ENCODE data around the gene POR. TPM values are rescaled to one million over a fixed set of nuclear protein-coding genes. Genes with fewer than 3 reads are reported as not detected.

Gene POR
- polyA plus RNA-seq, 3 donors = 52.9 to 82.2 (median 66.5) TPM

DNA sequence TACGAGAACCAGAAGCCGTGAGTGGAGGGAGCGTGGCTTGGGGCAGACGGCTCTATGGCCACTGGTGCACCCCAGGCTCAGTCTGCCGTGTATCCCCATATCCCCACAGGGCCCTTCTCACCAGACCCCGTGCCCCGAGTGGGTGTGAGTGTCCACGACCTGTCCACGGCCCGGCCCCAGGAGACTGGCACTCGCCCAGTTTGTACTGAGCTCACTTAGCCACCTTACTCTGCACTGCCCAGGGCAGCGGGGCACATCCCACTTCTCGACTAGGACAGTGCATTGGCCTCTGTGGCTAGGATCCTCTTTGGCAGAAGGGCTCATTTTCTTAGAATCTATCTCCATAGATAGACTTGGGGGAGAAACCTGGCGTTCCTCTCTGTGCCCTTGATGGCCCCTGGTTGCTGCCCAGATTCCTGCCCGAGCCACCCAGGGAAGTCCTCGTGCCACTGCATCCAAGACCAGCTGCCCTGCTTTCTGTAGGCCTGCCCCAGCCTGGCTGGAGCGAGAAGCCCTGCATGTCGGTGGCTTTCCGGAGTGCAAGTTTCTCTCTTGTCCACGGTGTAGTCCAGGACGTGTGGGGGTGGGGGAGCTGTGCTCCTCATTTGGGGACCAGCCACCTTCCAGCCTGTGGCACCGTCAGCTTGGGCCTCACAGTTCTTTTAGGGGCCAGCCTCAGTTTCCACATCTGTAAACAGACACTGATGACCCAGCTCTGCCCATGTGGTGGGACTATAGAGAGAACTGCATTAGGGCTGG lies 67.5 kb downstream of the POR start:
- DNase-seq (ENCODE audit: extremely low read depth in 1 of 11, low read depth in 9 of 11, low spot score in 4 of 11) = no peak

DNA sequence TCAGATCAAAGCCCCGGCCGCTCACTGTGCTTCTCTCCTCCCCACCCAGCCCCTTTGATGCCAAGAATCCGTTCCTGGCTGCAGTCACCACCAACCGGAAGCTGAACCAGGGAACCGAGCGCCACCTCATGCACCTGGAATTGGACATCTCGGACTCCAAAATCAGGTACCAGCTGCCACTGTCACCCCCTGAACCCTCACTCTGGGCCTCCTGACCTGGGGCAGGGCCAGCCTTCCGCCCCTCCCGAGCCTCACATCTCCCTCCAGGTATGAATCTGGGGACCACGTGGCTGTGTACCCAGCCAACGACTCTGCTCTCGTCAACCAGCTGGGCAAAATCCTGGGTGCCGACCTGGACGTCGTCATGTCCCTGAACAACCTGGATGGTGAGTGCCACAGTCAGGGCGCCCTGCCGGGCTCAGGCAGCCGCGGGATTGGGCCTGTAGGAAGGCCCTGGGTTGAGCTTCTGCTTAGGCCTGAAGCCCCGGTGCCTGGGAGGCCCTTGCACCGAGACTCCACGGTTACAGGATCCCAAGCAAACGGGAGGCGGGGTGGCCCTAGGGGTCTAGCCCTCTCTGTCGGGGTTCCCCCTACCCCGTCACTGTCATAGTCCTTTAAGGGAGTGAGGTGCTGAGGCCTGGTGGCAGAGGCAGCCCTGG lies 68.6 kb downstream of the POR start:
- no peak for DNase-seq (ENCODE audit: extremely low read depth in 1 of 11, low read depth in 9 of 11, low spot score in 4 of 11)

DNA sequence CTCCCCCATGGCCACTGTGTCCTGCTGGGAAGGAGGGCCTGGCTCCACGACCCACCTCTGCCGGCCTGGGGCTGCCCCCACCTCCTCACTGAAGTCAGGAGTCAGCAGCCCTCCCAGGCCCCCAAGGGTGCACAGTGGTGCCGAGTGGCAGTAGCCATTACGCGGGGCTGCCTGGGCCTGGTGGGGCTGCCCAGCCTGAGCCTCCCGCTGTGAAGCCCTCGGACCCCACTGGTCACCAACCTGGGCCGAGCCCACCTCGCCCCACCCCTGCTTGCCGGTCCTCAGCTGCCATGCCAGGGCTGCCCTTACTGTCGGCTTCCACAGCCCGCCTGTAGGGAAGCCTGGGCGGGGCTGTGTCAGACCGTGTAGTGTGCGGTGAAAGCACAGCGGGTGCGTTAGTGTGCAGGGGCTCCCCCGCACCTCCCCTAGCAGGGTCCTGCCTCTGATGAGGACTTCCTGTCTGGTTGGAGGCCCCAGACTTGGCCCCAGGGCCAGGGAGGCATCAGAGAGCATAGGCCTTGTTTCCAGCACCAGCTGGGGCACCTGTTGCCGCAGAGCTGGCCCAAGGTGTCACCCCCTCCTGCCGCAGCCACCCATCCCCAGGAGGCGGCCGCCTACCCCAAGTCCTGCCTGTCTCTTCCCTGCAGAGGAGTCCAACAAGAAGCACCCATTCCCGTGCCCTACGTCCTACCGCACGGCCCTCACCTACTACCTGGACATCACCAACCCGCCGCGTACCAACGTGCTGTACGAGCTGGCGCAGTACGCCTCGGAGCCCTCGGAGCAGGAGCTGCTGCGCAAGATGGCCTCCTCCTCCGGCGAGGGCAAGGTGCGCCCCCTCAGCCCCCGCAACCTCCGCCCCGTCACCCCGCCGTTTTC lies 69.4 kb downstream of the POR start:
- no peak for DNase-seq (ENCODE audit: extremely low read depth in 1 of 11, low read depth in 9 of 11, low spot score in 4 of 11)

DNA sequence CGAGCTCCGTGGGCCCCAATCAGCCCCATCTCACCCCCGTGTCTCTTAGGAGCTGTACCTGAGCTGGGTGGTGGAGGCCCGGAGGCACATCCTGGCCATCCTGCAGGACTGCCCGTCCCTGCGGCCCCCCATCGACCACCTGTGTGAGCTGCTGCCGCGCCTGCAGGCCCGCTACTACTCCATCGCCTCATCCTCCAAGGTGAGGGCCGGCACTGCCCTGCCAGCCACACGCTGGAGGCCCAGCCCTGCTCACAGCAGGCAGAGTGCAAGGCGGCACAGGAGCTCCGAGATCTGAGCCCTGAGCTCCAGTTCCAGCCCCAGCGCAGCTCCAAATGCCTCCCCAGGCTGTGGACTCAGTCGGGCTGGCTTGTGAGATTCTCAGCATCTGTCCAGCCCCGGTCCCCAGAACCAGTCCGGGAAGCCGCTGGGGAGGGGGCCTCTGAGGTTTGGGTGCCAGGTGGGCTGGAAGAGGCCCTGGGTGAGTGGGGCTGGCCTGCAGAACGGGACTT lies 70.1 kb downstream of the POR start:
- DNase-seq (ENCODE audit: extremely low read depth in 1 of 11, low read depth in 9 of 11, low spot score in 4 of 11) = no peak

DNA sequence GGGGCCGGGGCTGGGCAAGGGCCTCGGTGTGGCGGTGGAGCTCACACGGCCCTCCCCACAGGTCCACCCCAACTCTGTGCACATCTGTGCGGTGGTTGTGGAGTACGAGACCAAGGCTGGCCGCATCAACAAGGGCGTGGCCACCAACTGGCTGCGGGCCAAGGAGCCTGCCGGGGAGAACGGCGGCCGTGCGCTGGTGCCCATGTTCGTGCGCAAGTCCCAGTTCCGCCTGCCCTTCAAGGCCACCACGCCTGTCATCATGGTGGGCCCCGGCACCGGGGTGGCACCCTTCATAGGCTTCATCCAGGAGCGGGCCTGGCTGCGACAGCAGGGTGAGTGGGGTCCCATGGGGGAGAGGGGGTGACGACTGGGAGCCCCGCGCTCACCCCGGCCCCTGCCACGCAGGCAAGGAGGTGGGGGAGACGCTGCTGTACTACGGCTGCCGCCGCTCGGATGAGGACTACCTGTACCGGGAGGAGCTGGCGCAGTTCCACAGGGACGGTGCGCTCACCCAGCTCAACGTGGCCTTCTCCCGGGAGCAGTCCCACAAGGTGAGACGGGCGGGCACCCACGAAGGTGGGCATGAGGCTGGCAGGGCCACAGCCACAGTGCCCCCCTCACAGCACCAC lies 70.7 kb downstream of the POR start:
- DNase-seq (ENCODE audit: extremely low read depth in 1 of 11, low read depth in 9 of 11, low spot score in 4 of 11) = no peak

DNA sequence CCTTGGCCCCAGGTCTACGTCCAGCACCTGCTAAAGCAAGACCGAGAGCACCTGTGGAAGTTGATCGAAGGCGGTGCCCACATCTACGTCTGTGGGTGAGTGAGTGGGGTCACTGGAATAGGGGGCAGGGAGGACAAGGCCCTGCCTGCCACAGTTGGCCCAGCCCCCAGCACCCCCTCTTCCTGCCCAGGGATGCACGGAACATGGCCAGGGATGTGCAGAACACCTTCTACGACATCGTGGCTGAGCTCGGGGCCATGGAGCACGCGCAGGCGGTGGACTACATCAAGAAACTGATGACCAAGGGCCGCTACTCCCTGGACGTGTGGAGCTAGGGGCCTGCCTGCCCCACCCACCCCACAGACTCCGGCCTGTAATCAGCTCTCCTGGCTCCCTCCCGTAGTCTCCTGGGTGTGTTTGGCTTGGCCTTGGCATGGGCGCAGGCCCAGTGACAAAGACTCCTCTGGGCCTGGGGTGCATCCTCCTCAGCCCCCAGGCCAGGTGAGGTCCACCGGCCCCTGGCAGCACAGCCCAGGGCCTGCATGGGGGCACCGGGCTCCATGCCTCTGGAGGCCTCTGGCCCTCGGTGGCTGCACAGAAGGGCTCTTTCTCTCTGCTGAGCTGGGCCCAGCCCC lies 71.3 kb downstream of the POR start:
- no peak for DNase-seq (ENCODE audit: extremely low read depth in 1 of 11, low read depth in 9 of 11, low spot score in 4 of 11)

DNA sequence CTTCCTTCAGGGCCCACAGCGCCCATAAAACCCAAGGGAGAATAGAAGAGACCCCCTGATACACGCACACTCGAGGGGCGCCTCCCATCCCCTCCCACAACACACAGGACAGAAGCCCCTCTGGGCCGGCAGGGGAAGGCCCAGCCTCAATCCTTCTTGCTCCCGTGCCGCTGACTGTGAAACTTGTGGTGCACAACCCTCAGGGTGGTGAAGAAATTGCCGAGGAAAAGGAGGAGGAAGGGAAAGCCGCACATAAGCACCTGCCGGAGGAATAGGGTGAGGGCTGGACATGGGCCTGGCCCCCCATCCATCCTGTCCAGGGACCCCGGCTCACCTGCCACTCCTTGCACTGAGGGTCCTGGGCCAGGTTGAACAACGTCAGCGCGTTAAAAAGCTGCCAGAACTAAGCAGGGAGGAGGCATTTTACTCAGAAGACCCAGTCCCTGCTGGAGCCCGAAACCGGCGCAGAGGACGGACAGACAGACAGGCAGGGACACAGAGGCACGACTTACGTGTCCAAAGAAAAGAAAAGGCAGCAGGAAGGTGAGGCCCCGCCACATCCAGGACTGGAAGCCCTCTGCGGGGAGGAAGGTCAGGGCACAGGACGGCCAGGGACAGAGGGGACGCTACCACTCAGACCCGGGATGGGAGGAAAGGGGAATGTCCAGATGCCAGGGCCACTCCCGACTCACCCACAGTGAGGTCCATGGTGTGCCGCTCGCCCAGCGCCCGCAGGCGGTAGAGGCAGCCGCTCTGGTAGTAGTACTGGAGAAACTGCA lies 72.3 kb downstream of the POR start:
- DNase-seq (ENCODE audit: extremely low read depth in 1 of 11, low read depth in 9 of 11, low spot score in 4 of 11) = no peak

DNA sequence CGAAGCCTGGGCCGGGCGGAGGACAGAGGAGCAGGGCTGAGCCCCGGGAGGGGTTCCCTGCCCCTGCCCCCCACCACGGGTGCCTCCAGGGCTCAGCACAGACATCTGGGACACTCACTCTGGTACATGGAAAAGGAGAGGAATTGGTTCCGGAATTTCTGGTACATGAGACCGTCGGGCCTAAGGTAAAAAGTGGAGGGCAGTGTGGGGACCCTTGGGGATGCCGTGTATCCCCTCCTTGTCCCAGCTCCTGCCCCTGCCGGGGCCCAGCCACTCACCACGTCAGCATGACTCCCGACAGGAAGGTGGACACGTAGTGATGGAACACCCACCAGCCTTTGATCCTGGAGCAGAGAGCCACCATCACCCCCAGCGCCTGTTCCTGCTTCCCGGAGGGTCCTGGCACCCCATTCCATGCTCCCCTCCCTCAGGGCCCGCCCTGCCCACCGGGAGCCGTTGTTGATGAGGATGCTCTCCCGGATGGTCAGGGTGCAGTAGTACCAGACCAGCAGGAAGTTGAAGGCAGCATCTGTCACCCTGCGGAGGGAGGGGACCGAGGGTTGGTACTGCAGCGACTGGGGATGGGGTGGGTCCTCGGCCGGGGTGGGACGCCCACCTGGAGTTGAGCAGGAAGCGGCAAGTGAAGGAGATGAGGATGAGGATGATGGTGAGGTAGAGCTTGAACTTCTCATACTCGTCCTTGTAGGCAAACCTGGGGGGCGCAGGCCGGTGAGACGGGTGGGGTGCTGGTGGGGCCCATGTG lies 73.0 kb downstream of the POR start:
- no peak for DNase-seq (ENCODE audit: extremely low read depth in 1 of 11, low read depth in 9 of 11, low spot score in 4 of 11)

DNA sequence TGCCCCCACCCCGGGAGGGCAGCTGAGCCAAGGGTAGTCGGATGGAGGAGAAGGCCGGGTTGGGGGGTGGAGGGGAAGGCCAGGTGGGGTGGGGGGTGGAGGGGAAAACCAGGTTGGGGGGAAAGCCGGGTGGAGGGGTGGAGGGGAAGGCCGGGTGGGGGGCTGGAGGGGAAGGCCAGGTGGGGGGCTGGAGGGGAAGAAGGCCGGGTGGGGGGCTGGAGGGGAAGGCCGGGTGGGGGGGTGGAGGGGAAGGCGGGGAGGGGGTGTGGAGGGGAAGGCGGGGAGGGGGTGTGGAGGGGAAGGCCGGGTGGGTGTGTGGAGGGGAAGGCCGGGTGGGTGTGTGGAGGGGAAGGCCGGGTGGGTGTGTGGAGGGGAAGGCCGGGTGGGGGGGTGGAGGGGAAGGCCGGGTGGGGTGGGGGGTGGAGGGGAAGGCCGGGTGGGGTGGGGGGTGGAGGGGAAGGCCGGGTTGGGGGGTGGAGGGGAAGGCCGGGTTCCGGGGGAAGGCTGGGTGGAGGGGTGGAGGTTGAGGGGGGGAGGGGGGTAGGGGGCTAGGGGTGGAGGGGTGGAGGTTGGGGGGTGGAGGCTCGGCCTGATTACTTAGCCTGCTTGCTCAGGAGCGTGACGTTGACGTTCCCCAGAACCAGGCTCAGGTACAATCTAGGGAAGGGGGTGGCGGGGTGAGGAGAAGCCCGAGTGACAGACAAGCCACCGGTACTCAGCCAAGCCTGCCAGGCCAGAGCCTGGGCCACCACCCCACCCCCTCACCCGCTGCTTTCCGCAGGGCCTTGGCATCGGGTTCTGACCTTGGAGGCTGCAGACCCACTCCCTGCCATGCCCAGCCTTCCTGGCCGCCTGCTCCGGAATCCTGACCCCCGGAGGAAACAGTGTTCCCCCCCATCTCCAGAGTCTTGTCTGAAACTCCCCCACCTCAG lies 73.9 kb downstream of the POR start:
- no peak for DNase-seq (ENCODE audit: extremely low read depth in 1 of 11, low read depth in 9 of 11, low spot score in 4 of 11)

DNA sequence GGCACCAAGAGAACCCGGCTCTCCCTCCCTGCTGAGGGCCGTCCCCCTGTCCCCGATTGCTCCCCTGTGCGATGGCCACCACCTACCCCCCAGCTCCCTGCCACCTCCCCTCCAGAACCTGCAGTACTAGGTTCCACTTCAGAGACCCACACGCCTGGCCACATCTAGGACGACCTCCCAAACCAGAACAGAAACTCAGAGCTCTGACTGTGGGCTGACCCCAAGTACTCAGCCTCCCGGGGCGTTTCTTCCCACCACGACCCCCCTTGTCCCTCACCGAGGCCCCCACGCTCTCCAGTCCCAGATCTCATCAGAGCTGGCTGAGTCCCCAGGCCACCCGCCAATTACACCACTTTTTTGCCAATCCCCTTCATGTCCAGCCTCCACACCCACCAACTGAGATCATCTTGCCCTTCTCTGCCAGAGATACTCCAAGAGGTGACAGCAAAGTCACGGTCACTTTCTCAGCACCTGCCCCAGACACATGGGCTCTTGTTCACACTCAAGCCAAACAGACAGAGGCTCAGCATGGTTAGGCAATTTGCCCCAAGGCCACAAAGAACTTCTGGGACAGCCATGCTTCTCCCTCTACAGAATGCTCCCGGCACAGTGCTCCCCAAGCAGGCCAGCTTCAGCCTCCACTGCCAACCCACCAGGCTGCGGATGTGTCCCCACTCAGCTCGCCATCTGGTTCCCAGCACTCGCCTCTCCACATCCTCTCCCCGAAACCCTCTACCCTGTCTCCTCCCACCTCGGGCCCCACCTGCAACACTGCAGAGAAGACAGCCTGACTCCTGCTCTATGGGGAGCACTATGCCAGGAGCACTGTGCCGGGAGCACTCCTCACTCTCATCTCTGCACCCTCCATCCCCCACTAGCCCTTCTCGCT lies 74.8 kb downstream of the POR start:
- no peak for DNase-seq (ENCODE audit: extremely low read depth in 1 of 11, low read depth in 9 of 11, low spot score in 4 of 11)

DNA sequence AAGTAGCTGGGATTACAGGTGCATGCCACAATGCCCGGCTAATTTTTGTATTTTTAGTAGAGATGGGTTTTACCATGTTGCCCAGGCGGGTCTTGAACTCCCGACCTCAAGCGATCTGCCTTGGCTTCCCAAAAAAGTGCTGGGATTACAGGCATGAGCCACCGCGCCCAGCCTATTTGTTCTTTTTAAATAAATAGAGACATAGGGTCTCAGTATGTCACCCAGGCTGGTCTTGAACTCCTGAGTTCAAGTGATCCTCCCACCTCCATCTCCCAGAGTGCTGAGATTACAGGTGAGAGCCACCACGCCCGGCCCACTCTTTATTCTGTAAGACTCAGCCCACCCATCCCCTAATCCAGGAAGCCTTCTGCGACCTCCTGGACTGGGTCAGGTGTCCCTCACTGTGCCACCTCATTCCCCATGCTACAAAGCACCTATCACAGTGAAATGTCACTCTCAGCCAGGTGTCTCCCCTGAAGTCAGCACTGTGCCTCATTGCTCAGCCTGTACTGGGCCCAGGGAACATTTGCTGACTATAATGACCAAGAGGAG lies 76.7 kb downstream of the POR start:
- DNase-seq (ENCODE audit: extremely low read depth in 1 of 11, low read depth in 9 of 11, low spot score in 4 of 11) = no peak

DNA sequence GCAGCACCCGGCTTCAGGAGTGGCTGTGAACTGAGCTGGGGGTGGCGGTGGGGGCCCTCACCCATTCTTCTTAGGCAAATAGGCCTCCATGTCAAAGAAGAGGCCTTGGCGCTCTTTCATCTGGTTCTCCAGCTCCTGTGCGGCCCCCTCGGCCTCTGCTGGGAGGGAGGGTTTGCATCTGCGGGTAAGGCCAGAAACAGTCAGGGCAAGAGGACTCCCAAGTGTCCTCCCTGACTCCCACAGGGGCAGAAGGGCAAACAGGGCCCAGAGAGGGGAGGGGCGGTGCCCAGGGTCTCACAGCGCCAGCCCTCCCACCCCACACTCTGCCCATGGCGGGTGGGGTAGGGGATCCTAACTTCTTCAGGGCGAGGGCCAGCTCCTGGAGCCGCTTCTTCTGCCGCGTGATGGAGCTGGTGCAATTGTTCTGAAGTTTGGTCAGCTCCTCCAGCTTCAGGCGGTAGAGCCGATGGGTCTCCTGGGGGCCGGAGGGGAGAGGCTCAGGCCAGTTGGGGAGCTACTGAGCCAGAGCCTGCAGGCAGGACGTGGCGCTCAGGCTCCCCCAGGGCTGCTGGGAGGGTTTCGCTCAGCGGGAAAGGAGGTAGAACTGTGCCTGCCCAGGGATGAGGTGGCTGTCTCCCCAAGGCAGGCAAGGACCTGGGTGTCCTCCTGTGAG lies 77.3 kb downstream of the POR start:
- DNase-seq (ENCODE audit: extremely low read depth in 1 of 11, low read depth in 9 of 11, low spot score in 4 of 11) = no peak

DNA sequence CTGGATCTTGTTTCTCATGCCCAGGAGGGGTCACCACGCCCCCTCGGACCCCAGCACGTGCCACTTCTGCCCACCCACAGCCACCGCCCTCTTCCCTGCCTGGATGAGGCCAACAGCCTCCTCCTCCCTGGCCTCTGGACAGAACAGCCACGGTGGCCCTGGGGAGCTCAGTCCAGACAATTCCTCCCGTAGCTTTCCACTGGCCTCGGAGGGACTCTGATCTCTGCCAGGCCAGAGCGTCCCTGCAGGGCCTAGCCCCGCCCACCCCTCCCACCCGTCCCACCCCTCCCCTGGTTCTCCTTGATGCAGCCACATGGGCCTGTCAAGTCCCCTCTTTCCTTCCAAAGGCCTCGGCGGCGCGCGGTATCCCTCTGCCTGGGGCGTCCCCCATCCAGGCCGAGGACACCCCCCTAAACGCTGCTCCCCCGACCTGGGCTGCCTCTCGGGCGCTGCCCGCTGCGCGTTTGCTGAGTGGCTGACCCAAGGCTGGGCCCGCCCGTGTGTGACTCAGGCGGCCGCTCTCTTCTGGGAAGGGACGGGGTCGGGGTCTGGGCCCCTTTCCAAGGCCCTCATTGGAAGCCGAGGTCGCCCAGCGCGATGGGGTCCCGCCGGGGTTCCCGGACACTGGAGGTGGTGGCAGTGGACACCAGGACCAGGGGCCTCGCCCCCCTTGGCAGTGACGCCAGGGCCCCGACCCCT lies 78.9 kb downstream of the POR start:
- DNase-seq (ENCODE audit: extremely low read depth in 1 of 11, low read depth in 9 of 11, low spot score in 4 of 11) = peak in 2 of 11 donors; percentile 31 to 52

Data from renal cortex interstitium (tissue), 11 donors.